Measurements from ENCODE around the gene PTK6. TPM values are rescaled to one million over a fixed set of nuclear protein-coding genes. Genes with fewer than 3 reads are reported as not detected.

Gene PTK6
- total RNA-seq, 1 donor from 2014 or later, result not detected

DNA sequence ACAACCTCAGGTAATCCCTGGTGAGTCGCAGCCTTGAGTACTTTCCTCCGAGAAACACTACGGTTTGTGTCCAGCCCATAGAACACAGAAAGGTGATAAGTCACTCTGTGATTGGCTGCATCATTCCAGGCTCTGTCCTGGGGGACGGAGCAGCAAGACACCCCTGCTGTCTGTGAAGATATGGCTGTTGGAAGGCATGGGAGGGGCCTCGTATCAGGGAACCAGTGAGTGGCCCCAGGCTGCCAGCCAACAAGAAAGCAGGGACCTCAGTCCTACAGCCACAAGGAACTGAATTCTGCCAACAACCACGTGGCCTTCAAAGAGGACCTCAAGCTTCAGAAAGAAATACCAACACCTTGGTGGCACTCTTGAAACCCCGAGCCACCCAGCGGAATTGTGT is 31.9 kb downstream of the PTK6 start:
- DNase-seq (ENCODE audit: low spot score), result no peak
- peaks cover 8% of the 10 kb centered on the region for H3K27me3 Mint-ChIP-seq (ENCODE audit: unreplicated experiment)
- no peak overlapping the region for H3K4me3 Mint-ChIP-seq (ENCODE audit: unreplicated experiment)
- TF ChIP-seq, protein P1, sequence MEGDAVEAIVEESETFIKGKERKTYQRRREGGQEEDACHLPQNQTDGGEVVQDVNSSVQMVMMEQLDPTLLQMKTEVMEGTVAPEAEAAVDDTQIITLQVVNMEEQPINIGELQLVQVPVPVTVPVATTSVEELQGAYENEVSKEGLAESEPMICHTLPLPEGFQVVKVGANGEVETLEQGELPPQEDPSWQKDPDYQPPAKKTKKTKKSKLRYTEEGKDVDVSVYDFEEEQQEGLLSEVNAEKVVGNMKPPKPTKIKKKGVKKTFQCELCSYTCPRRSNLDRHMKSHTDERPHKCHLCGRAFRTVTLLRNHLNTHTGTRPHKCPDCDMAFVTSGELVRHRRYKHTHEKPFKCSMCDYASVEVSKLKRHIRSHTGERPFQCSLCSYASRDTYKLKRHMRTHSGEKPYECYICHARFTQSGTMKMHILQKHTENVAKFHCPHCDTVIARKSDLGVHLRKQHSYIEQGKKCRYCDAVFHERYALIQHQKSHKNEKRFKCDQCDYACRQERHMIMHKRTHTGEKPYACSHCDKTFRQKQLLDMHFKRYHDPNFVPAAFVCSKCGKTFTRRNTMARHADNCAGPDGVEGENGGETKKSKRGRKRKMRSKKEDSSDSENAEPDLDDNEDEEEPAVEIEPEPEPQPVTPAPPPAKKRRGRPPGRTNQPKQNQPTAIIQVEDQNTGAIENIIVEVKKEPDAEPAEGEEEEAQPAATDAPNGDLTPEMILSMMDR (IDR thresholded peaks at IDR 0.05; ENCODE audit: unreplicated experiment), result no peak
- H3K36me3 Mint-ChIP-seq (ENCODE audit: low read depth, unreplicated experiment), result peaks cover 18% of the 10 kb centered on the region
- no peak overlapping the region for H3K27ac Mint-ChIP-seq (ENCODE audit: unreplicated experiment)
- peaks cover 2% of the 10 kb centered on the region for H3K4me1 Mint-ChIP-seq (ENCODE audit: unreplicated experiment)
- H3K9me3 Mint-ChIP-seq (ENCODE audit: unreplicated experiment), result peaks cover 3% of the 10 kb centered on the region

GRCh38 chr20:63504642-63505041 is 32.5 kb downstream of the PTK6 start:
- Mint-ChIP-seq H3K4me3 (ENCODE audit: unreplicated experiment) (no peak overlapping the region), H3K36me3 (ENCODE audit: low read depth, unreplicated experiment) (peaks cover 18% of the 10 kb centered on the region), H3K27ac (ENCODE audit: unreplicated experiment) (no peak overlapping the region), H3K9me3 (ENCODE audit: unreplicated experiment) (peaks cover 3% of the 10 kb centered on the region), H3K27me3 (ENCODE audit: unreplicated experiment) (peaks cover 8% of the 10 kb centered on the region), H3K4me1 (ENCODE audit: unreplicated experiment) (peaks cover 2% of the 10 kb centered on the region)
- TF ChIP-seq, protein P1 (IDR thresholded peaks at IDR 0.05; ENCODE audit: unreplicated experiment), result no peak
- no peak for DNase-seq (ENCODE audit: low spot score)

- H3K36me3 Mint-ChIP-seq (ENCODE audit: low read depth, unreplicated experiment), result peaks cover 14% of the 10 kb centered on the region
- peaks cover 3% of the 10 kb centered on the region for H3K9me3 Mint-ChIP-seq (ENCODE audit: unreplicated experiment)
- H3K4me1 Mint-ChIP-seq (ENCODE audit: unreplicated experiment), result peaks cover 2% of the 10 kb centered on the region
- TF ChIP-seq, protein P1 (IDR thresholded peaks at IDR 0.05; ENCODE audit: unreplicated experiment), result no peak
- H3K4me3 Mint-ChIP-seq (ENCODE audit: unreplicated experiment), result no peak overlapping the region
- no peak for DNase-seq (ENCODE audit: low spot score)
- H3K27me3 Mint-ChIP-seq (ENCODE audit: unreplicated experiment), result peaks cover 3% of the 10 kb centered on the region
- no peak overlapping the region for H3K27ac Mint-ChIP-seq (ENCODE audit: unreplicated experiment)
Observed at GRCh38 chr20:63503524-63503923, 33.7 kb downstream of the PTK6 start.

DNA sequence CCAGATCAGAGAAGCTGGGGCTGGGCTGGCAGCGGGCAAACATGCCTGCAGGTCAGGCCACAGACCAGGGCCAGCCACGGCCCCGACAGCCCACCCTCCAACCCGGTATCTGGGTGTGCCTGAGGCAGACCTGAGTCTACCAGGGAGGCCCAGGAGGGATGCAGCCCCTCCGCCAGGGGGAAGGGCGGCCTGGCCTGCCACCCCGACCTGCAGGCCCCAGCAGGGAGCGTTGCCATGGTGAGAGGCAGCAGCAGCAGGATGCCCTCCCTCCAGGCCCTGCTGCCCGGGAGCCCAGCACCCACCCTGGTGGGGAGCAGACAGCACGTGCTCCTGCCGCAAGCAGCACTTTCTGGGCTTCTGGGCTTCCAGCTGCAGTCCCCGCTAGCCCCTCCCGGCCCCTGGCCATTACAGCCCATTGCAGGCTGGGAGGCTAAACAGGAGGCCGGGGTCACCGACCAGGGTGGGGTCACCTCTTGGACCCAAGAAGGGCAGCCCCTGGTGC is 34.5 kb downstream of the PTK6 start:
- no peak for DNase-seq (ENCODE audit: low spot score)
- Mint-ChIP-seq H3K36me3 (ENCODE audit: low read depth, unreplicated experiment) (peaks cover 7% of the 10 kb centered on the region), H3K27me3 (ENCODE audit: unreplicated experiment) (peaks cover 3% of the 10 kb centered on the region), H3K4me3 (ENCODE audit: unreplicated experiment) (no peak overlapping the region), H3K9me3 (ENCODE audit: unreplicated experiment) (peaks cover 3% of the 10 kb centered on the region), H3K4me1 (ENCODE audit: unreplicated experiment) (peaks cover 2% of the 10 kb centered on the region), H3K27ac (ENCODE audit: unreplicated experiment) (no peak overlapping the region)
- TF ChIP-seq, protein P1 (IDR thresholded peaks at IDR 0.05; ENCODE audit: unreplicated experiment), result no peak

DNA sequence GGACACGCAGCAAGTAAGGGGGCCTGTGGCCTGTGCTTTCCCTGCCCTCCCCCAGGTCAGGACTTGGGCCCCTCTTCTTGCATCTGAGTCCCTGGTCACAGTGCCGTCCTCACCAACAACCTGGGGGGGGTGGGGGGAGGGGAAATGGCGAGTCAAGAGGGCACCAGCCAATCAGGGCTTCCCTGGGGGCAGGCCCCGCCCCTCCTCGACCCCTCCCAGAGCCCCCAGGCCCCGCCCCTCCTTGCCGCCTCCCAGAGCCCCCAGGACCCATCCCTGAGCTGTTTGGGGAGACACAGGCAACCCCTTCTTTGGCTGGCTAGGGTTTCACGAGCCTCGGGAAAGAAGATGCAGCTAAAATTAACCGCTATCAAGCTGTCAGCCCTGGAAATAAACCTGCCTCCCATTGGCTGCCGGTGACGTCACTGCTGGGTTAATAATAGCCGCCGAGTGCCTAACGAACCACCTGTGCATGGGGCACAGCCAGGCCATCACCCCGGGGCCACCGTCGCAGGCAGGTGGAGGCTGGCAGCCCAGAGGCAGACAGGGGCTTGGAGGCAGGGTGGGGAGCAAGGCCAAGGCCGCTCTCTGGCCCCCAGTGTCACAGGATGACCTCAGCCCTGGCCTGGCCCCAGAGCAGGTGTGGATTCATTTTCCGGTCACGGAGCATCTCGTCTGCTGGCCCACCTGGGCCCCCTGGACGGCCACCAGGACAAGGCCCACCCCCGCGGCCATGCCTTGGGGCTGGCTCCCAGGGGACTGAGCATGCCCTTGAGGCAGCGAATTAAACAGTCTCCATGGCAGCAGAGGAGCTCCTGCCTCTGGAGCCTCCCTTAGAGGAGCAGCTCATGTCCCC is 35.1 kb downstream of the PTK6 start:
- peaks cover 6% of the 10 kb centered on the region for H3K27me3 Mint-ChIP-seq (ENCODE audit: unreplicated experiment)
- peaks cover 3% of the 10 kb centered on the region for H3K9me3 Mint-ChIP-seq (ENCODE audit: unreplicated experiment)
- peaks cover 2% of the 10 kb centered on the region for H3K4me1 Mint-ChIP-seq (ENCODE audit: unreplicated experiment)
- H3K36me3 Mint-ChIP-seq (ENCODE audit: low read depth, unreplicated experiment), result peaks cover 6% of the 10 kb centered on the region
- TF ChIP-seq, protein P1 (IDR thresholded peaks at IDR 0.05; ENCODE audit: unreplicated experiment), result no peak
- no peak overlapping the region for H3K4me3 Mint-ChIP-seq (ENCODE audit: unreplicated experiment)
- no peak overlapping the region for H3K27ac Mint-ChIP-seq (ENCODE audit: unreplicated experiment)
- no peak for DNase-seq (ENCODE audit: low spot score)
